H1 (cell line): ENCODE measurements around the gene PRR16. TPM values are rescaled to one million over a fixed set of nuclear protein-coding genes. Genes with fewer than 3 reads are reported as not detected.

ENCODE experiments used
- CTCF ChIA-PET: fragments of 300-600 bp; sonication (Branson Sonifier 250); formaldehyde crosslinking; loops from one replicate; lab custom pipeline; 2021; ENCODE audit not compliant: partially characterized antibody; lab: Charles Lee
- POLR2A ChIA-PET: fragments of 300-600 bp; sonication (Branson Sonifier 250); formaldehyde crosslinking; loops from one replicate; lab custom pipeline; 2021; ENCODE audit warnings: inconsistent platforms; ENCODE audit not compliant: partially characterized antibody; lab: Charles Lee
- DNase-seq, 2 experiments: peaks; one replicate each; pipeline versions ENCODE4 v3.0.0 to v3.0.0-alpha.2; 2010 to 2022; ENCODE audit warnings: low spot score in 2 of 2, low read depth in 1 of 2, mixed read lengths in 1 of 2
- FAIRE-seq: peaks from 2 replicates; lab custom pipeline; 2011; peaks lifted over from hg19 to GRCh38; lab: Jason Lieb, UNC
- H2AFZ ChIP-seq: 2 replicates; pipeline ENCODE4 v1.8.1; 2012; ENCODE audit warnings: low read length, inconsistent platforms
- H2AK5ac ChIP-seq: 2 replicates; pipeline ENCODE4 v1.6.1; 2013; ENCODE audit warnings: low read depth, low read length
- H2BK120ac ChIP-seq: replicated peaks from 2 replicates; pipeline ENCODE3; 2013; ENCODE audit warnings: low read depth, low read length, inconsistent platforms
- H2BK12ac ChIP-seq: 2 replicates; pipeline ENCODE4 v1.6.1; 2013; ENCODE audit warnings: low read depth, low read length
- H2BK15ac ChIP-seq: 2 replicates; pipeline ENCODE4 v1.6.1; 2013; ENCODE audit warnings: low read length
- H2BK20ac ChIP-seq: 2 replicates; pipeline ENCODE4 v1.6.1; 2013; ENCODE audit warnings: low read length
- H2BK5ac ChIP-seq: 2 replicates; pipeline ENCODE4 v1.6.1; 2013; ENCODE audit warnings: low read depth, low read length
- H3K14ac ChIP-seq: 2 replicates; pipeline ENCODE4 v1.6.1; 2013; ENCODE audit warnings: inconsistent platforms; ENCODE audit not compliant: insufficient read length
- H3K18ac ChIP-seq: 2 replicates; pipeline ENCODE4 v1.6.1; 2013; ENCODE audit warnings: low read length; ENCODE audit errors: extremely low read depth
- H3K23ac ChIP-seq: 2 replicates; pipeline ENCODE4 v1.6.1; 2013; ENCODE audit warnings: inconsistent platforms; ENCODE audit not compliant: insufficient read length
- H3K23me2 ChIP-seq: 2 replicates; pipeline ENCODE4 v1.6.1; 2013; ENCODE audit warnings: low read depth, low read length
- H3K27ac ChIP-seq: 2 replicates; pipeline ENCODE4 v1.6.1; 2011; ENCODE audit warnings: low read depth, low read length, inconsistent platforms
- H3K27me3 ChIP-seq, 4 experiments: replicated peaks in 1 of 4; 1 replicate in 1 of 4; 2 replicates in 3 of 4; pipeline versions ENCODE4 v1.6.1 to v1.8.1; 2011 to 2013; ENCODE audit warnings: low read length in 3 of 4, mild to moderate bottlenecking in 3 of 4, inconsistent platforms in 2 of 4, mixed read lengths in 2 of 4, moderate library complexity in 1 of 4; ENCODE audit not compliant: control insufficient read depth in 3 of 4, insufficient read depth in 3 of 4; ENCODE audit errors: extremely low read depth in 1 of 4
- H3K36me3 ChIP-seq, 4 experiments: 2 replicates each; pipeline versions ENCODE4 v1.6.1 to v1.8.1; 2011 to 2013; ENCODE audit warnings: mild to moderate bottlenecking in 4 of 4, low read length in 3 of 4, moderate library complexity in 2 of 4, control low read depth in 1 of 4, inconsistent platforms in 1 of 4; ENCODE audit not compliant: insufficient read depth in 4 of 4, control insufficient read depth in 2 of 4
- H3K4ac ChIP-seq: replicated peaks from 2 replicates; pipeline ENCODE3; 2013; ENCODE audit warnings: low read length, low read depth, mixed read lengths, inconsistent platforms; ENCODE audit not compliant: insufficient read length
- H3K4me1 ChIP-seq, 4 experiments: replicated peaks in 1 of 4; 1 replicate in 1 of 4; 2 replicates in 3 of 4; pipeline versions ENCODE4 v1.6.1 to v1.8.1; 2011 to 2013; ENCODE audit warnings: low read length in 3 of 4, inconsistent platforms in 2 of 4, mixed read lengths in 1 of 4; ENCODE audit not compliant: insufficient read depth in 4 of 4, control insufficient read depth in 3 of 4
- H3K4me2 ChIP-seq, 2 experiments: 2 replicates each; pipeline versions ENCODE4 v1.6.1 to v1.8.1; 2011 to 2013; ENCODE audit warnings: low read depth in 2 of 2, low read length in 2 of 2, control low read depth in 1 of 2, inconsistent platforms in 1 of 2, mild to moderate bottlenecking in 1 of 2; ENCODE audit not compliant: insufficient read depth in 1 of 2
- H3K4me3 ChIP-seq, 4 experiments: fragments of 200-600, 300-600 bp in 1 of 4; sonication (generic), shearing (Covaris generic), sonication (Bioruptor Twin) in 1 of 4; 2 replicates each; pipeline versions ENCODE4 v1.5.1 to v1.8.1; 2011 to 2016; ENCODE audit warnings: low read length in 4 of 4, low read depth in 3 of 4, control low read depth in 2 of 4, inconsistent platforms in 2 of 4, mild to moderate bottlenecking in 2 of 4, mixed read lengths in 1 of 4, moderate library complexity in 1 of 4; ENCODE audit not compliant: insufficient read depth in 2 of 4; ENCODE audit errors: extremely low read depth in 1 of 4
- H3K56ac ChIP-seq: replicated peaks from 2 replicates; pipeline ENCODE3; 2013; ENCODE audit warnings: low read depth, mild to moderate bottlenecking, mixed read lengths, low read length, inconsistent platforms; ENCODE audit not compliant: insufficient read length
- H3K79me1 ChIP-seq: 2 replicates; pipeline ENCODE4 v1.6.1; 2013; ENCODE audit warnings: low read depth, low read length, control low read depth
- H3K79me2 ChIP-seq, 2 experiments: 2 replicates each; pipeline versions ENCODE4 v1.6.1 to v1.8.1; 2012 to 2013; ENCODE audit warnings: low read length in 2 of 2, mild to moderate bottlenecking in 2 of 2, inconsistent platforms in 1 of 2; ENCODE audit not compliant: insufficient read depth in 2 of 2, control insufficient read depth in 1 of 2
- H3K9ac ChIP-seq, 4 experiments: replicated peaks in 1 of 4; 1 replicate in 1 of 4; 2 replicates in 3 of 4; pipeline versions ENCODE4 v1.6.1 to v1.8.1; 2011 to 2013; ENCODE audit warnings: low read depth in 3 of 4, low read length in 3 of 4, control low read depth in 2 of 4, mild to moderate bottlenecking in 2 of 4, moderate library complexity in 2 of 4, inconsistent platforms in 1 of 4; ENCODE audit errors: extremely low read depth in 1 of 4
- H3K9me3 ChIP-seq, 2 experiments: 2 replicates each; pipeline versions ENCODE4 v1.6.1 to v1.8.1; 2012 to 2013; ENCODE audit warnings: mild to moderate bottlenecking in 2 of 2, moderate library complexity in 2 of 2, control low read depth in 1 of 2, inconsistent platforms in 1 of 2, low read depth in 1 of 2, low read length in 1 of 2, mixed read lengths in 1 of 2; ENCODE audit not compliant: insufficient read depth in 2 of 2
- H4K20me1 ChIP-seq, 2 experiments: replicated peaks in 1 of 2; 2 replicates each; pipeline versions ENCODE3 to v1.8.1; 2011 to 2013; ENCODE audit warnings: inconsistent platforms in 2 of 2, low read length in 2 of 2, mild to moderate bottlenecking in 1 of 2; ENCODE audit not compliant: insufficient read depth in 2 of 2, control insufficient read depth in 1 of 2
- H4K5ac ChIP-seq: 2 replicates; pipeline ENCODE4 v1.6.1; 2013; ENCODE audit warnings: low read length, low read depth, mixed read lengths, inconsistent platforms; ENCODE audit not compliant: insufficient read length
- H4K8ac ChIP-seq: 2 replicates; pipeline ENCODE4 v1.8.0; 2013; ENCODE audit warnings: mild to moderate bottlenecking, moderate library complexity, low read length, inconsistent platforms; ENCODE audit not compliant: insufficient read depth; ENCODE audit errors: extremely low read depth
- H4K91ac ChIP-seq: replicated peaks from 2 replicates; pipeline ENCODE3; 2013; ENCODE audit warnings: low read length, mixed read lengths, inconsistent platforms; ENCODE audit not compliant: insufficient read length
- PHF8 ChIP-seq: fragments of 200-600 bp; sonication (generic); conservative IDR thresholded peaks from 2 replicates; pipeline ENCODE4 v1.7.1; 2012; ENCODE audit warnings: low read depth, mild to moderate bottlenecking, inconsistent platforms, low read length, moderate library complexity
- WGBS, 2 experiments: shearing (Covaris generic) in 1 of 2; methylation state at CpG; one replicate each; pipeline versions ENCODE4 v1.1.6 to v1.1.7; 2013 to 2015; ENCODE audit warnings: low lambda C conversion rate in 2 of 2, mixed read lengths in 2 of 2, inconsistent platforms in 1 of 2, low coverage in 1 of 2, missing lambda C conversion rate in 1 of 2; ENCODE audit not compliant: insufficient replicate concordance in 2 of 2, insufficient coverage in 1 of 2, insufficient read length in 1 of 2; ENCODE audit errors: extremely low coverage in 1 of 2, missing lambda C conversion rate in 1 of 2; 5-methylcytosine and 5-hydroxymethylcytosine counted together
- polyA plus RNA-seq, 7 experiments: library from polyadenylated mRNA; depleted of rRNA in 3 of 7; stranded (reverse) in 5 of 7; unstranded in 2 of 7; fragments of >200 nt in 5 of 7; fragments of 200-250 nt in 2 of 7; gene quantifications; 1 replicate in 5 of 7; 2 replicates in 1 of 7; 4 replicates in 1 of 7; pipeline versions ENCODE4 v1.2.1 to v1.2.3, GENCODE V29; 2011 to 2013; ENCODE audit warnings: missing spikeins in 2 of 7, mixed read lengths in 2 of 7
- total RNA-seq: library from RNA; stranded (reverse); fragmentation: NEBNext Ultra II Directional; extraction: Animal tissue kit (Norgen Biotek cat#: 25700); gene quantifications from 2 replicates; pipeline ENCODE4 v1.2.1, GENCODE V29; 2021

The PRR16 gene
- total and polyA plus RNA-seq, 2 of the 8 experiments (the other 6 are each of a cell fraction or from before 2014, with no cell fraction given): 0.73 to 1.6 TPM

DNA sequence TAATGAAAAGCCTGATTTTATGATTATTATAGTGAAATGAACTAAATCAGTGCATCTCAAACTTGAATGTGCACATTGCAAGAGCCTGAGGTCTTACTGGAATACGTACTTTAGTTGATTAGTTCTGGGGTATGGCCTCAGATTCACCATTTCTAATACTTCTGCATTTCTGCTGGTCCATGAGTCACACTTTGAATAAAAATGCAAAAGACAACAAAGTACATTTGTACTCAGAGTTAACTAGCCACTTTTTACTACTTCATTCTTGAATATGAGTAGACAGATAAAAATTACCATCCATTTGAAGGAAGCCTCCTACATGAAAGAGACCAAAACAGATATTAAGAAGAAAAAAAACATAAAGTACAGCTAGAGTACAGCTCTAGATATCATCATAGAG, 27.1 kb upstream of the PRR16 start:
- H3K4me3 ChIP-seq: no peak overlapping the region
- H3K79me2 ChIP-seq: no peaks in the 10 kb centered on the region
- no peak overlapping the region for H3K18ac ChIP-seq
- no peak overlapping the region for H2BK12ac ChIP-seq
- TF ChIP-seq PHF8: no peak
- 88% methylated on average over 1 of the region's 1 CpG; no CpG with 5 or more reads in 1 of the 2 experiments for whole genome bisulfite sequencing, 2 experiments
- H4K8ac ChIP-seq: no peak overlapping the region
- FAIRE-seq: no peak
- no peak overlapping the region for H3K9ac ChIP-seq
- CTCF ChIA-PET: no interaction called here
- no peak overlapping the region for H4K5ac ChIP-seq
- DNase-seq: no peak
- no peaks in the 10 kb centered on the region for H3K9me3 ChIP-seq
- H3K14ac ChIP-seq: no peak overlapping the region
- no peak overlapping the region for H3K27ac ChIP-seq
- no peak overlapping the region for H2BK20ac ChIP-seq
- H3K27me3 ChIP-seq: no peaks in the 10 kb centered on the region
- H2BK120ac ChIP-seq: no peak overlapping the region
- no peaks in the 10 kb centered on the region for H3K4me1 ChIP-seq
- H3K56ac ChIP-seq: no peak overlapping the region
- H3K79me1 ChIP-seq: no peaks in the 10 kb centered on the region
- H2AK5ac ChIP-seq: no peak overlapping the region
- no peak overlapping the region for H3K23ac ChIP-seq
- no peak overlapping the region for H4K91ac ChIP-seq
- no peaks in the 10 kb centered on the region for H4K20me1 ChIP-seq
- no peak overlapping the region for H3K4ac ChIP-seq
- H3K36me3 ChIP-seq: no peaks in the 10 kb centered on the region
- H3K23me2 ChIP-seq: no peaks in the 10 kb centered on the region
- no peak overlapping the region for H2BK15ac ChIP-seq
- no peak overlapping the region for H3K4me2 ChIP-seq
- H2BK5ac ChIP-seq: no peak overlapping the region
- no peak overlapping the region for H2AFZ ChIP-seq
- POLR2A ChIA-PET: no interaction called here
